HepG2 (cell line): ENCODE measurements around the gene C22orf15. TPM values are rescaled to one million over a fixed set of nuclear protein-coding genes. Genes with fewer than 3 reads are reported as not detected.
A peak's percentile ranks its signal among the peaks of the same experiment; 100 is the strongest.

Experiments
- BRD4 ChIP-seq: sonication (generic); formaldehyde crosslinking; IDR thresholded peaks from 2 replicates; pipeline ENCODE4 v1.4.0; 2020; ENCODE audit warnings: missing genetic modification reagents
- IKZF5 ChIP-seq: IDR thresholded peaks from 2 replicates; pipeline ENCODE4 v1.6.1; 2018; ENCODE audit warnings: missing genetic modification reagents, mild to moderate bottlenecking, missing compliant biosample characterization
- IRF2 ChIP-seq: IDR thresholded peaks from 2 replicates; pipeline ENCODE4 v1.6.1; 2018; ENCODE audit warnings: missing genetic modification reagents, missing compliant biosample characterization
- KDM2A ChIP-seq: sonication (generic); formaldehyde crosslinking; IDR thresholded peaks from 2 replicates; pipeline ENCODE4 v1.4.0; 2020; ENCODE audit warnings: low read depth, missing genetic modification reagents, borderline replicate concordance
- KDM4B ChIP-seq: sonication (generic); formaldehyde crosslinking; IDR thresholded peaks from 2 replicates; pipeline ENCODE4 v1.4.0; 2020; ENCODE audit warnings: missing genetic modification reagents
- NCOR1 ChIP-seq: fragments of 200-600 bp; sonication (generic); IDR thresholded peaks from 2 replicates; pipeline ENCODE4 v1.7.0; 2017; ENCODE audit warnings: antibody characterized with exemption, low read length, borderline replicate concordance
- ONECUT2 ChIP-seq: sonication (generic); formaldehyde crosslinking; IDR thresholded peaks from 2 replicates; pipeline ENCODE4 v1.4.0; 2020; ENCODE audit warnings: missing genetic modification reagents
- PHF8 ChIP-seq: sonication (generic); formaldehyde crosslinking; IDR thresholded peaks from 2 replicates; pipeline ENCODE4 v1.5.0; 2020; ENCODE audit warnings: missing genetic modification reagents
- TARDBP ChIP-seq: sonication (generic); formaldehyde crosslinking; IDR thresholded peaks from 2 replicates; pipeline ENCODE4 v1.8.0; 2022; ENCODE audit warnings: mild to moderate bottlenecking, missing genetic modification reagents
- TIGD3 ChIP-seq: sonication (generic); formaldehyde crosslinking; IDR thresholded peaks from 2 replicates; pipeline ENCODE4 v1.5.1; 2020; ENCODE audit warnings: mild to moderate bottlenecking, missing genetic modification reagents, borderline replicate concordance
- YEATS4 ChIP-seq: sonication (generic); formaldehyde crosslinking; IDR thresholded peaks from 2 replicates; pipeline ENCODE4 v1.4.0; 2020; ENCODE audit warnings: missing genetic modification reagents, borderline replicate concordance
- ZNF142 ChIP-seq: sonication (generic); formaldehyde crosslinking; IDR thresholded peaks from 2 replicates; pipeline ENCODE4 v1.4.0; 2020; ENCODE audit warnings: missing genetic modification reagents
- ZNF607 ChIP-seq: sonication (generic); formaldehyde crosslinking; IDR thresholded peaks from 2 replicates; pipeline ENCODE4 v1.5.1; 2020; ENCODE audit warnings: missing genetic modification reagents, mild to moderate bottlenecking, borderline replicate concordance
- ZNF788 ChIP-seq: sonication (generic); formaldehyde crosslinking; IDR thresholded peaks from 2 replicates; pipeline ENCODE4 v1.5.0; 2020; ENCODE audit warnings: mild to moderate bottlenecking, missing genetic modification reagents, borderline replicate concordance
- polyA plus RNA-seq, 8 experiments: library from polyadenylated mRNA; depleted of rRNA in 3 of 8; stranded (reverse) in 7 of 8; unstranded in 1 of 8; fragments of >200 nt; fragmentation: Illumina TruSeq in 4 of 8; extraction: Trizol in 4 of 8; gene quantifications; 2 replicates each; pipeline versions ENCODE4 v1.2.1 to v1.2.3, GENCODE V29; 2011 to 2016; ENCODE audit warnings: low read depth in 4 of 8, missing spikeins in 1 of 8, mixed read lengths in 1 of 8; ENCODE audit not compliant: insufficient read depth in 1 of 8
- total RNA-seq, 5 experiments: library from RNA; depleted of rRNA; stranded (reverse); fragments of >200 nt; fragmentation: Illumina TruSeq; extraction: Trizol; gene quantifications; 2 replicates each; pipeline ENCODE4 v1.2.3, GENCODE V29; 2016; ENCODE audit warnings: low read depth in 1 of 5
- TF ChIP-seq, protein P1 (sequence below): IDR thresholded peaks from 2 replicates; pipeline ENCODE4 v1.6.1; 2016; ENCODE audit warnings: mild to moderate bottlenecking
- TF ChIP-seq, protein P2 (sequence below): sonication (generic); formaldehyde crosslinking; IDR thresholded peaks from 2 replicates; pipeline ENCODE4 v1.5.0; 2020; ENCODE audit warnings: missing genetic modification reagents, mild to moderate bottlenecking, borderline replicate concordance

C22orf15 gene
- total and polyA plus RNA-seq, 2 of the 13 experiments (the other 11 are each of a cell fraction or from before 2014, with no cell fraction given) = not detected

DNA sequence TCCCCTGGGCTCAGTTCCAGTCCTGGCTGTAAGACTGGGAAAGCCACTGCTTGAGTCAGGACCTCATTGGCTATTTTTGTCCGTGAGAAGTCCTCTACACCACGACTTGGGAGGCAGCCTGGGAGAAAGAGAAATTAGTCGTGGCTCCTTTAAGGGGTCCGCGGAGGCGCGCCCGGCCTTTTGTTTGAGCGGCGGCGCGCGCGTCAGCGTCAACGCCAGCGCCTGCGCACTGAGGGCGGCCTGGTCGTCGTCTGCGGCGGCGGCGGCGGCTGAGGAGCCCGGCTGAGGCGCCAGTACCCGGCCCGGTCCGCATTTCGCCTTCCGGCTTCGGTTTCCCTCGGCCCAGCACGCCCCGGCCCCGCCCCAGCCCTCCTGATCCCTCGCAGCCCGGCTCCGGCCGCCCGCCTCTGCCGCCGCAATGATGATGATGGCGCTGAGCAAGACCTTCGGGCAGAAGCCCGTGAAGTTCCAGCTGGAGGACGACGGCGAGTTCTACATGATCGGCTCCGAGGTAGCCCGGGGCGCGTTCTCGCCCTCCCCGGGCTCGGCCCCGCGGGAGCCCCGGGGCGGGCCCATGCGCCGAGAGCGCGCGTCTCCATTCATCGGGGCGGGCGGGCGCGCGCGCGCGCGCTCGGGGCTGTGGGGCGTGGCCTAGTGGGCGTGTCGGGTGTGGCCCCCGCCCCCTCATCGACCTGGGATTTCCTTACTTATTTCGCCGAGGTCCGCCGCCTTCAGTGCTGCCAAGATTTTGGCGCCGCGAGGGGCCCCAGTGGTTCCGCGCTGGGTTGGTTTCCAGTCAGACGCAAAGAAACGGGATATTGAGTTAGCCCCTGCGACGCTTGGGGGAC is 24.2 kb downstream of the C22orf15 start, which contains the start of gene SMARCB1 (continued):
- TF ChIP-seq, protein P1, sequence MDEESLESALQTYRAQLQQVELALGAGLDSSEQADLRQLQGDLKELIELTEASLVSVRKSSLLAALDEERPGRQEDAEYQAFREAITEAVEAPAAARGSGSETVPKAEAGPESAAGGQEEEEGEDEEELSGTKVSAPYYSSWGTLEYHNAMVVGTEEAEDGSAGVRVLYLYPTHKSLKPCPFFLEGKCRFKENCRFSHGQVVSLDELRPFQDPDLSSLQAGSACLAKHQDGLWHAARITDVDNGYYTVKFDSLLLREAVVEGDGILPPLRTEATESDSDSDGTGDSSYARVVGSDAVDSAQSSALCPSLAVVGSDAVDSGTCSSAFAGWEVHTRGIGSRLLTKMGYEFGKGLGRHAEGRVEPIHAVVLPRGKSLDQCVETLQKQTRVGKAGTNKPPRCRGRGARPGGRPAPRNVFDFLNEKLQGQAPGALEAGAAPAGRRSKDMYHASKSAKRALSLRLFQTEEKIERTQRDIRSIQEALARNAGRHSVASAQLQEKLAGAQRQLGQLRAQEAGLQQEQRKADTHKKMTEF = peak; percentile 65; the same call in 1 of the 2 replicates
- TF ChIP-seq IRF2 (CRISPR knock-in tag) = peak; percentile 27; the same call in 1 of the 2 replicates
- TF ChIP-seq PHF8 = peak; percentile 90
- peak; percentile 64; the same call in 1 of the 2 replicates for TF ChIP-seq ONECUT2 (CRISPR knock-in tag)
- peak; percentile 87; the same call in 1 of the 2 replicates for TF ChIP-seq ZNF607 (CRISPR knock-in tag)
- TF ChIP-seq TARDBP = 0 out of 2 replicates have a peak, but pooled peaks have one; percentile 4
- TF ChIP-seq YEATS4 (CRISPR knock-in tag) = peak; percentile 93
- no peak for TF ChIP-seq TIGD3 (CRISPR knock-in tag)
- TF ChIP-seq IKZF5 (CRISPR knock-in tag) = 0 out of 2 replicates have a peak, but pooled peaks have one; percentile 24
- no peak for TF ChIP-seq KDM4B (CRISPR knock-in tag)
- TF ChIP-seq ZNF142 (CRISPR knock-in tag) = peak; percentile 81
- TF ChIP-seq, protein P2, sequence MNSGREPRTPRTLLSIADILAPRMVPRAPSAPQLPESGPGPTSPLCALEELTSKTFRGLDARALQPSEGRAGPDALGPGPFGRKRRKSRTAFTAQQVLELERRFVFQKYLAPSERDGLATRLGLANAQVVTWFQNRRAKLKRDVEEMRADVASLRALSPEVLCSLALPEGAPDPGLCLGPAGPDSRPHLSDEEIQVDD (CRISPR knock-in tag) = peak; percentile 49; the same call in 1 of the 2 replicates
- TF ChIP-seq KDM2A (CRISPR knock-in tag) = peak; percentile 56; the same call in 1 of the 2 replicates
- TF ChIP-seq ZNF788 (CRISPR knock-in tag) = peak; percentile 51; the same call in 1 of the 2 replicates
- TF ChIP-seq NCOR1 = peak; percentile 22; the same call in 1 of the 2 replicates
- no peak for TF ChIP-seq BRD4 (CRISPR knock-in tag)
